ENCODE results near the gene CCDC87.

DNA sequence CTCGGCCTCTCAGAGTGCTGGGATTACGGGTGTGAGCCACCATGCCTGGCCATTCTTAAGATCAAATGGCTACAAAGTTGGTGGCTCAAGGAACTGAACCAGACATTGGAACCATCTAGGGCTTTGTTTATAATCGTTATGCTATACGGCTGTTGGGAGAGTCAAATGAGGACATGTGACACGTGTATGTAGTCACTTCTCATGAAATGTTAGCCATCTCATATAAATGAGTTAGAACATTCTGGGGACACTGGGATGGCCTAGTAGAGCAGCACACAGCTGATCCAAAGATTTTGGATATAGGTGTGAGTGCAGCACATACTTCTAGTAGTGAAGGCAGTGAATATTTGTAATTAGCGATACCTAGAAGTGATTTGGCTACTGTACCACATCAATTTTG lies 39.0 kb upstream of the CCDC87 start:
- TF ChIP-seq POLR2AphosphoS5 (IDR thresholded peaks at IDR 0.05; ENCODE audit: low read depth, low read length) = no peak
- TF ChIP-seq, protein P1, sequence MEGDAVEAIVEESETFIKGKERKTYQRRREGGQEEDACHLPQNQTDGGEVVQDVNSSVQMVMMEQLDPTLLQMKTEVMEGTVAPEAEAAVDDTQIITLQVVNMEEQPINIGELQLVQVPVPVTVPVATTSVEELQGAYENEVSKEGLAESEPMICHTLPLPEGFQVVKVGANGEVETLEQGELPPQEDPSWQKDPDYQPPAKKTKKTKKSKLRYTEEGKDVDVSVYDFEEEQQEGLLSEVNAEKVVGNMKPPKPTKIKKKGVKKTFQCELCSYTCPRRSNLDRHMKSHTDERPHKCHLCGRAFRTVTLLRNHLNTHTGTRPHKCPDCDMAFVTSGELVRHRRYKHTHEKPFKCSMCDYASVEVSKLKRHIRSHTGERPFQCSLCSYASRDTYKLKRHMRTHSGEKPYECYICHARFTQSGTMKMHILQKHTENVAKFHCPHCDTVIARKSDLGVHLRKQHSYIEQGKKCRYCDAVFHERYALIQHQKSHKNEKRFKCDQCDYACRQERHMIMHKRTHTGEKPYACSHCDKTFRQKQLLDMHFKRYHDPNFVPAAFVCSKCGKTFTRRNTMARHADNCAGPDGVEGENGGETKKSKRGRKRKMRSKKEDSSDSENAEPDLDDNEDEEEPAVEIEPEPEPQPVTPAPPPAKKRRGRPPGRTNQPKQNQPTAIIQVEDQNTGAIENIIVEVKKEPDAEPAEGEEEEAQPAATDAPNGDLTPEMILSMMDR (IDR thresholded peaks at IDR 0.05; ENCODE audit: control extremely low read depth in 1 of 3, insufficient read depth in 1 of 3, low read depth in 1 of 3, low read length in 3 of 3) = no peak
- TF ChIP-seq POLR2A (IDR thresholded peaks at IDR 0.05; ENCODE audit: control extremely low read depth in 1 of 2, low read depth in 2 of 2, low read length in 2 of 2) = no peak
- no peak for TF ChIP-seq TEAD4 (IDR thresholded peaks at IDR 0.05; ENCODE audit: low read depth, low read length)
- no peak for TF ChIP-seq EZH2 (IDR thresholded peaks at IDR 0.05; ENCODE audit: low read depth, low read length, severe bottlenecking)
- TF ChIP-seq CBX5 (IDR thresholded peaks at IDR 0.05; ENCODE audit: low read depth, low read length) = no peak
- TF ChIP-seq CBX8 (IDR thresholded peaks at IDR 0.05; ENCODE audit: borderline replicate concordance, low read depth, low read length) = no peak
